GM12878 (cell line): ENCODE measurements around the gene ARHGAP5. TPM values are rescaled to one million over a fixed set of nuclear protein-coding genes. Genes with fewer than 3 reads are reported as not detected.

ENCODE experiments used
- ATAC-seq: fragments of 200-7000 bp; cut with Tn5 transposase; 3 replicates; pipeline ENCODE4 v1.9.1; 2020; ENCODE audit warnings: mild to moderate bottlenecking, moderate library complexity
- BruUV-seq: library from RNA; stranded (reverse); fragments of 400-500 nt; replicated peaks from 2 replicates; lab custom pipeline; 2021; lab: Mats Ljungman, UMichigan
- CTCF ChIA-PET: fragments of 300-600 bp; sonication (Branson Sonifier 250); formaldehyde crosslinking; extraction: SDS; loops from one replicate; lab custom pipeline; 2021; ENCODE audit warnings: inconsistent platforms; lab: Yijun Ruan, JAX
- POLR2A ChIA-PET: fragments of 350-600 bp; formaldehyde crosslinking; extraction: SDS; loops from one replicate; lab custom pipeline; 2021; ENCODE audit warnings: inconsistent platforms; lab: Charles Lee
- RAD21 ChIA-PET: fragments of 300-600 bp; sonication (Branson Sonifier 250); formaldehyde crosslinking; loops from one replicate; lab custom pipeline; 2023; ENCODE audit warnings: antibody characterized with exemption; ENCODE audit not compliant: unreplicated experiment; lab: Charles Lee
- SMC1A ChIA-PET: fragments of 300-600 bp; sonication (Branson Sonifier 250); formaldehyde crosslinking; loops from one replicate; lab custom pipeline; 2023; ENCODE audit not compliant: unreplicated experiment, uncharacterized antibody; lab: Charles Lee
- DNase-seq: peaks from one replicate; pipeline ENCODE4 v3.0.0-alpha.2; 2011; ENCODE audit warnings: low read depth, low spot score
- FAIRE-seq: peaks from 3 replicates; lab custom pipeline; 2011; peaks lifted over from hg19 to GRCh38; lab: Jason Lieb, UNC
- H2AFZ ChIP-seq: 2 replicates; pipeline ENCODE4 v1.6.0; 2011; ENCODE audit warnings: low read depth, low read length, control low read depth; ENCODE audit not compliant: control insufficient read depth
- H3K27ac ChIP-seq: 2 replicates; pipeline ENCODE4 v1.5.1; 2011; ENCODE audit warnings: control low read depth; ENCODE audit not compliant: control insufficient read depth, insufficient read depth
- H3K27me3 ChIP-seq, 2 experiments: replicated peaks in 1 of 2; 2 replicates each; pipeline versions ENCODE4 v1.6.0 to v1.6.1; 2011; ENCODE audit warnings: low read length in 1 of 2; ENCODE audit not compliant: control insufficient read depth in 2 of 2, insufficient read depth in 2 of 2
- H3K36me3 ChIP-seq, 2 experiments: 2 replicates each; pipeline ENCODE4 v1.5.1; 2011; ENCODE audit warnings: low read length in 1 of 2; ENCODE audit not compliant: control insufficient read depth in 2 of 2, insufficient read depth in 2 of 2
- H3K4me1 ChIP-seq: 2 replicates; pipeline ENCODE4 v1.6.1; 2011; ENCODE audit warnings: mild to moderate bottlenecking, low read length, moderate library complexity, mixed read lengths; ENCODE audit not compliant: control insufficient read depth, insufficient read depth
- H3K4me2 ChIP-seq: 2 replicates; pipeline ENCODE4 v1.6.0; 2011; ENCODE audit warnings: control low read depth; ENCODE audit not compliant: control insufficient read depth, insufficient read depth
- H3K4me3 ChIP-seq: fragments of 200-600 bp; sonication (generic); 2 replicates; pipeline ENCODE4 v1.5.1; 2016
- H3K79me2 ChIP-seq: 2 replicates; pipeline ENCODE4 v1.6.0; 2011; ENCODE audit warnings: low read length; ENCODE audit not compliant: control insufficient read depth, insufficient read depth
- H3K9ac ChIP-seq: 2 replicates; pipeline ENCODE4 v1.8.0; 2011; ENCODE audit warnings: low read length, control low read depth, mixed read lengths; ENCODE audit not compliant: control insufficient read depth, insufficient read depth
- H3K9me3 ChIP-seq: replicated peaks from 3 replicates; pipeline ENCODE4 v1.5.1; 2011; ENCODE audit warnings: mild to moderate bottlenecking, low read length; ENCODE audit not compliant: control insufficient read depth, insufficient read depth
- H4K20me1 ChIP-seq: 2 replicates; pipeline ENCODE4 v1.6.0; 2011; ENCODE audit not compliant: control insufficient read depth, insufficient read depth
- BHLHE40 ChIP-seq, 2 experiments: fragments of 450-650 bp in 1 of 2; IDR thresholded peaks; 2 replicates each; pipeline ENCODE4 v1.6.1; 2011 to 2017; ENCODE audit warnings: low read depth in 2 of 2, borderline replicate concordance in 1 of 2, improper control_type of control experiment in 1 of 2, low read length in 1 of 2, mild to moderate bottlenecking in 1 of 2
- ESRRA ChIP-seq: IDR thresholded peaks from 2 replicates; pipeline ENCODE4 v1.6.1; 2012; ENCODE audit warnings: mild to moderate bottlenecking, low read length, improper control_type of control experiment
- FOXK2 ChIP-seq: fragments of 450-650 bp; IDR thresholded peaks from 2 replicates; pipeline ENCODE4 v1.6.1; 2017; ENCODE audit warnings: mild to moderate bottlenecking, moderate library complexity
- JUND ChIP-seq: IDR thresholded peaks from 2 replicates; pipeline ENCODE4 v1.6.1; 2012; ENCODE audit warnings: low read depth, mild to moderate bottlenecking, low read length, improper control_type of control experiment, moderate library complexity
- KDM1A ChIP-seq: fragments of 200-600 bp; sonication (generic); IDR thresholded peaks from 2 replicates; pipeline ENCODE4 v1.6.1; 2016; ENCODE audit warnings: borderline replicate concordance
- LARP7 ChIP-seq: fragments of 450-650 bp; IDR thresholded peaks from 2 replicates; pipeline ENCODE4 v1.6.1; 2017; ENCODE audit warnings: mild to moderate bottlenecking
- MXI1 ChIP-seq: fragments of 150-350 bp; IDR thresholded peaks from 2 replicates; pipeline ENCODE4 v1.6.1; 2011; ENCODE audit warnings: low read depth, mild to moderate bottlenecking, inconsistent platforms, low read length, improper control_type of control experiment
- NFIC ChIP-seq: IDR thresholded peaks from 2 replicates; pipeline ENCODE4 v1.6.1; 2012; ENCODE audit warnings: low read depth, mild to moderate bottlenecking, inconsistent platforms, low read length, moderate library complexity
- NFYA ChIP-seq: IDR thresholded peaks from 2 replicates; pipeline ENCODE4 v1.6.1; 2011; ENCODE audit warnings: low read depth, mild to moderate bottlenecking, low read length, improper control_type of control experiment, borderline replicate concordance
- NR2C1 ChIP-seq: fragments of 450-650 bp; IDR thresholded peaks from 2 replicates; pipeline ENCODE4 v1.6.1; 2017; ENCODE audit warnings: antibody characterized with exemption, mild to moderate bottlenecking, moderate library complexity
- NRF1 ChIP-seq: conservative IDR thresholded peaks from 2 replicates; pipeline ENCODE4 v1.6.1; 2011; ENCODE audit warnings: mild to moderate bottlenecking, low read depth, low read length, improper control_type of control experiment
- RAD51 ChIP-seq: fragments of 450-650 bp; IDR thresholded peaks from 2 replicates; pipeline ENCODE4 v1.6.1; 2016; ENCODE audit warnings: moderate library complexity, mild to moderate bottlenecking, inconsistent platforms
- ZNF384 ChIP-seq: IDR thresholded peaks from 2 replicates; pipeline ENCODE4 v1.6.1; 2012; ENCODE audit warnings: low read depth, mild to moderate bottlenecking, low read length, improper control_type of control experiment, borderline replicate concordance
- WGBS: methylation state at CpG from one replicate; pipeline ENCODE4 v1.1.6; 2016; ENCODE audit warnings: low lambda C conversion rate; ENCODE audit not compliant: insufficient replicate concordance, insufficient coverage; ENCODE audit errors: missing lambda C conversion rate; 5-methylcytosine and 5-hydroxymethylcytosine counted together
- in situ Hi-C: fragments of 300-500 bp; cut with MboI; formaldehyde crosslinking; loops from 9 replicates; pipeline ENCODE4 v1.14.3; 2018; ENCODE audit warnings: mixed read lengths
- intact Hi-C: fragments of 100-400 bp; cut with micrococcal nuclease; formaldehyde crosslinking; loops from one replicate; pipeline ENCODE4 v1.14.2; 2022; ENCODE audit not compliant: unreplicated experiment
- polyA plus RNA-seq, 11 experiments: library from polyadenylated mRNA; depleted of rRNA in 4 of 11; unstranded in 6 of 11; stranded (reverse) in 5 of 11; fragments of >200 nt; fragmentation: Nextera tagmentation in 4 of 11; fragmentation: Illumina TruSeq in 1 of 11; extraction: Ambion mirVana in 4 of 11; extraction: Trizol in 1 of 11; gene quantifications; 1 replicate in 1 of 11; 2 replicates in 10 of 11; pipeline versions ENCODE4 v1.2.1 to v1.2.3, GENCODE V29; 2011 to 2016; ENCODE audit warnings: inconsistent platforms in 2 of 11, missing spikeins in 2 of 11, low read depth in 1 of 11
- total RNA-seq, 4 experiments: library from RNA; depleted of rRNA in 3 of 4; stranded (reverse); fragments of >200 nt in 3 of 4; fragmentation: Illumina TruSeq in 1 of 4; extraction: Trizol in 1 of 4; gene quantifications; 2 replicates each; pipeline versions ENCODE4 v1.2.1 to v1.2.3, GENCODE V29; 2013 to 2021
- TF ChIP-seq, protein P1 (sequence below): fragments of 450-650 bp; formaldehyde crosslinking; IDR thresholded peaks from 2 replicates; pipeline ENCODE4 v1.4.0; 2020; ENCODE audit warnings: mild to moderate bottlenecking, moderate library complexity
- TF ChIP-seq, protein P2 (sequence below): fragments of 450-650 bp; IDR thresholded peaks from 2 replicates; pipeline ENCODE4 v1.6.1; 2017; ENCODE audit warnings: mild to moderate bottlenecking
- TF ChIP-seq, protein P3 (sequence below): IDR thresholded peaks from 2 replicates; pipeline ENCODE4 v1.6.1; 2011; ENCODE audit warnings: low read depth, mild to moderate bottlenecking, low read length, moderate library complexity, borderline replicate concordance; ENCODE audit errors: extremely low read depth
- TF ChIP-seq, protein P4 (sequence below): fragments of 450-650 bp; IDR thresholded peaks from 2 replicates; pipeline ENCODE4 v1.6.1; 2018; ENCODE audit warnings: borderline replicate concordance, mild to moderate bottlenecking; ENCODE audit not compliant: partially characterized antibody

ARHGAP5 gene
- total and polyA plus RNA-seq, 10 of the 15 experiments (the other 5 are each of a cell fraction or from before 2014, with no cell fraction given) = 0.91 to 19.6 (median 7.2) TPM

DNA sequence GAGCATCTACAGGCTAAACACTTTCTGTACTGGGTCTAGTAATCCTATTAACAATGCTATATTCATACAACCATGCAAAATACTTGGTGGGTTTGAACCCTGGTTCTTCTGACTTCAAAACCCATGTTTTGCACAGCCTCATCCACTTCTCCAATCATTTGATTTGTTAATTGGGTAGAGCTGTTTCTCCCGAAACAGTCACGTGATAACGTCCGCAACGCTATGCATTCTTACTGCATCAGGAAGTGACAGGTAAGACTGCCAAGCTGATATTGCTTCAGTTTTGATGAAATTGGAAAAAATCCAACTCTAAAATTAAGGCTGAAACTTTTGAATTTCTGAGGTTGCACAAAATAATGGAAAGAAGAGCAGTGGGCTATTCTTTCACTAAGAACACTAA lies 94.4 kb downstream of the ARHGAP5 start:
- no TSS peak for BruUV-seq
- Histone ChIP-seq H3K36me3 (no peaks in the 10 kb centered on the region), H2AFZ (no peak overlapping the region), H3K4me2 (no peak overlapping the region), H3K4me1 (no peaks in the 10 kb centered on the region), H3K27ac (no peak overlapping the region), H4K20me1 (no peaks in the 10 kb centered on the region), H3K79me2 (no peaks in the 10 kb centered on the region), H3K9me3 (no peaks in the 10 kb centered on the region), H3K27me3 (no peaks in the 10 kb centered on the region), H3K9ac (no peak overlapping the region), H3K4me3 (no peak overlapping the region)
- ChIA-PET SMC1A (no interaction called here), POLR2A (no interaction called here), RAD21 (no interaction called here), CTCF (interaction anchor here (0.7 kb wide), 1 partner anchor 12 kb away, joined by 3 read pairs; no protein-coding TSS in a partner anchor)
- DNase-seq (no peak), ATAC-seq (no peak), FAIRE-seq (no peak)
- in situ Hi-C loops (no loop called here), intact Hi-C loops (no loop called here)
- WGBS = 95% methylated on average over 5 of the region's 5 CpGs
- TF ChIP-seq, protein P1, sequence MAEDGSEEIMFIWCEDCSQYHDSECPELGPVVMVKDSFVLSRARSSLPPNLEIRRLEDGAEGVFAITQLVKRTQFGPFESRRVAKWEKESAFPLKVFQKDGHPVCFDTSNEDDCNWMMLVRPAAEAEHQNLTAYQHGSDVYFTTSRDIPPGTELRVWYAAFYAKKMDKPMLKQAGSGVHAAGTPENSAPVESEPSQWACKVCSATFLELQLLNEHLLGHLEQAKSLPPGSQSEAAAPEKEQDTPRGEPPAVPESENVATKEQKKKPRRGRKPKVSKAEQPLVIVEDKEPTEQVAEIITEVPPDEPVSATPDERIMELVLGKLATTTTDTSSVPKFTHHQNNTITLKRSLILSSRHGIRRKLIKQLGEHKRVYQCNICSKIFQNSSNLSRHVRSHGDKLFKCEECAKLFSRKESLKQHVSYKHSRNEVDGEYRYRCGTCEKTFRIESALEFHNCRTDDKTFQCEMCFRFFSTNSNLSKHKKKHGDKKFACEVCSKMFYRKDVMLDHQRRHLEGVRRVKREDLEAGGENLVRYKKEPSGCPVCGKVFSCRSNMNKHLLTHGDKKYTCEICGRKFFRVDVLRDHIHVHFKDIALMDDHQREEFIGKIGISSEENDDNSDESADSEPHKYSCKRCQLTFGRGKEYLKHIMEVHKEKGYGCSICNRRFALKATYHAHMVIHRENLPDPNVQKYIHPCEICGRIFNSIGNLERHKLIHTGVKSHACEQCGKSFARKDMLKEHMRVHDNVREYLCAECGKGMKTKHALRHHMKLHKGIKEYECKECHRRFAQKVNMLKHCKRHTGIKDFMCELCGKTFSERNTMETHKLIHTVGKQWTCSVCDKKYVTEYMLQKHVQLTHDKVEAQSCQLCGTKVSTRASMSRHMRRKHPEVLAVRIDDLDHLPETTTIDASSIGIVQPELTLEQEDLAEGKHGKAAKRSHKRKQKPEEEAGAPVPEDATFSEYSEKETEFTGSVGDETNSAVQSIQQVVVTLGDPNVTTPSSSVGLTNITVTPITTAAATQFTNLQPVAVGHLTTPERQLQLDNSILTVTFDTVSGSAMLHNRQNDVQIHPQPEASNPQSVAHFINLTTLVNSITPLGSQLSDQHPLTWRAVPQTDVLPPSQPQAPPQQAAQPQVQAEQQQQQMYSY (CRISPR knock-in tag) = no peak
- TF ChIP-seq, protein P2, sequence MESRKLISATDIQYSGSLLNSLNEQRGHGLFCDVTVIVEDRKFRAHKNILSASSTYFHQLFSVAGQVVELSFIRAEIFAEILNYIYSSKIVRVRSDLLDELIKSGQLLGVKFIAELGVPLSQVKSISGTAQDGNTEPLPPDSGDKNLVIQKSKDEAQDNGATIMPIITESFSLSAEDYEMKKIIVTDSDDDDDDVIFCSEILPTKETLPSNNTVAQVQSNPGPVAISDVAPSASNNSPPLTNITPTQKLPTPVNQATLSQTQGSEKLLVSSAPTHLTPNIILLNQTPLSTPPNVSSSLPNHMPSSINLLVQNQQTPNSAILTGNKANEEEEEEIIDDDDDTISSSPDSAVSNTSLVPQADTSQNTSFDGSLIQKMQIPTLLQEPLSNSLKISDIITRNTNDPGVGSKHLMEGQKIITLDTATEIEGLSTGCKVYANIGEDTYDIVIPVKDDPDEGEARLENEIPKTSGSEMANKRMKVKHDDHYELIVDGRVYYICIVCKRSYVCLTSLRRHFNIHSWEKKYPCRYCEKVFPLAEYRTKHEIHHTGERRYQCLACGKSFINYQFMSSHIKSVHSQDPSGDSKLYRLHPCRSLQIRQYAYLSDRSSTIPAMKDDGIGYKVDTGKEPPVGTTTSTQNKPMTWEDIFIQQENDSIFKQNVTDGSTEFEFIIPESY = no peak
- TF ChIP-seq KDM1A (no peak), NFYA (no peak), FOXK2 (no peak), NRF1 (no peak), BHLHE40 (IDR thresholded peaks at IDR 0.05; ENCODE audit: borderline replicate concordance in 1 of 2, low read depth in 2 of 2, low read length in 1 of 2) (no peak), RAD51 (no peak), JUND (no peak), ZNF384 (no peak), ESRRA (no peak), NFIC (no peak), MXI1 (no peak), LARP7 (no peak), NR2C1 (no peak)
- TF ChIP-seq, protein P3, sequence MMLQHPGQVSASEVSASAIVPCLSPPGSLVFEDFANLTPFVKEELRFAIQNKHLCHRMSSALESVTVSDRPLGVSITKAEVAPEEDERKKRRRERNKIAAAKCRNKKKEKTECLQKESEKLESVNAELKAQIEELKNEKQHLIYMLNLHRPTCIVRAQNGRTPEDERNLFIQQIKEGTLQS = no peak
- TF ChIP-seq, protein P4, sequence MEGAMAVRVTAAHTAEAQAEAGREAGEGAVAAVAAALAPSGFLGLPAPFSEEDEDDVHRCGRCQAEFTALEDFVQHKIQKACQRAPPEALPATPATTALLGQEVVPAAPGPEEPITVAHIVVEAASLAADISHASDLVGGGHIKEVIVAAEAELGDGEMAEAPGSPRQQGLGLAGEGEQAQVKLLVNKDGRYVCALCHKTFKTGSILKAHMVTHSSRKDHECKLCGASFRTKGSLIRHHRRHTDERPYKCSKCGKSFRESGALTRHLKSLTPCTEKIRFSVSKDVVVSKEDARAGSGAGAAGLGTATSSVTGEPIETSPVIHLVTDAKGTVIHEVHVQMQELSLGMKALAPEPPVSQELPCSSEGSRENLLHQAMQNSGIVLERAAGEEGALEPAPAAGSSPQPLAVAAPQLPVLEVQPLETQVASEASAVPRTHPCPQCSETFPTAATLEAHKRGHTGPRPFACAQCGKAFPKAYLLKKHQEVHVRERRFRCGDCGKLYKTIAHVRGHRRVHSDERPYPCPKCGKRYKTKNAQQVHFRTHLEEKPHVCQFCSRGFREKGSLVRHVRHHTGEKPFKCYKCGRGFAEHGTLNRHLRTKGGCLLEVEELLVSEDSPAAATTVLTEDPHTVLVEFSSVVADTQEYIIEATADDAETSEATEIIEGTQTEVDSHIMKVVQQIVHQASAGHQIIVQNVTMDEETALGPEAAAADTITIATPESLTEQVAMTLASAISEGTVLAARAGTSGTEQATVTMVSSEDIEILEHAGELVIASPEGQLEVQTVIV = no peak
